HG02852 (cell line): Measurements from ENCODE around the gene GALNT2.

Experiments
- ATAC-seq: cut with Tn5 transposase; IDR thresholded peaks from one replicate; pipeline ENCODE4 v1.9.1; 2021; ENCODE audit warnings: mild to moderate bottlenecking, moderate library complexity; ENCODE audit not compliant: unreplicated experiment

GALNT2 gene

GRCh38 chr1:230308821-230309220 is 241.8 kb downstream of the GALNT2 start:
- ATAC-seq: no peak

DNA sequence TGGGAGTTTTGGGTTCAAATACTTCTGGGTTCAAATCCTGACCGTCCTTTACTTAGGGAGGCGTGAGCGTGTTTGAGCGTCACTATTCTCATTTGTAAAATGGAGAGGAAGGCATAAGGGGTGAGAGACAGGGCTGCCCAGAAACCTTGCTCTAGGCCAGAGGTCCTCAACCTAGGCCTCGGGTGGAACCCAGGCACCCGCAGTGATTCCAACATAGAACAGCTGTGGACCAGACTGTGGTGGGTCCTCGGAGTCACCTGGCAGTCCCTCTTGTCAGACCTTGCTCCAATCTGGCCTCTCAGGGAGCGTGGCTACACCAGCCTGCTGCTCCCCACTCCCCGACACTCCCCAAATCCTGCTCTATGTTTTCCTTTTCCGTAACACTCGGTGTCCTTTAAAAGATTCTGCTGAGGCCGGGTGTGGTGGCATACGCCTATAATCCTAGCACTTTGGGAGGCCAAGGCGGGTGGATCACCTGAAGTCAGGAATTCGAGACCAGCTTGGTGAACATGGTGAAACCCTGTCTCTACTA is 242.7 kb downstream of the GALNT2 start:
- no peak for ATAC-seq

- ATAC-seq: peak; percentile 67
These were observed 243.5 kb downstream of the GALNT2 start for GRCh38 chr1:230310381-230311163.

- no peak for ATAC-seq
These were observed 245.6 kb downstream of the GALNT2 start for GRCh38 chr1:230312676-230313075.

GRCh38 chr1:230313453-230314141 is 246.6 kb downstream of the GALNT2 start:
- ATAC-seq: no peak

GRCh38 chr1:230314142-230314470 is 247.1 kb downstream of the GALNT2 start:
- ATAC-seq: no peak

- ATAC-seq: no peak
These were observed 248.1 kb downstream of the GALNT2 start for GRCh38 chr1:230315099-230315498.

DNA sequence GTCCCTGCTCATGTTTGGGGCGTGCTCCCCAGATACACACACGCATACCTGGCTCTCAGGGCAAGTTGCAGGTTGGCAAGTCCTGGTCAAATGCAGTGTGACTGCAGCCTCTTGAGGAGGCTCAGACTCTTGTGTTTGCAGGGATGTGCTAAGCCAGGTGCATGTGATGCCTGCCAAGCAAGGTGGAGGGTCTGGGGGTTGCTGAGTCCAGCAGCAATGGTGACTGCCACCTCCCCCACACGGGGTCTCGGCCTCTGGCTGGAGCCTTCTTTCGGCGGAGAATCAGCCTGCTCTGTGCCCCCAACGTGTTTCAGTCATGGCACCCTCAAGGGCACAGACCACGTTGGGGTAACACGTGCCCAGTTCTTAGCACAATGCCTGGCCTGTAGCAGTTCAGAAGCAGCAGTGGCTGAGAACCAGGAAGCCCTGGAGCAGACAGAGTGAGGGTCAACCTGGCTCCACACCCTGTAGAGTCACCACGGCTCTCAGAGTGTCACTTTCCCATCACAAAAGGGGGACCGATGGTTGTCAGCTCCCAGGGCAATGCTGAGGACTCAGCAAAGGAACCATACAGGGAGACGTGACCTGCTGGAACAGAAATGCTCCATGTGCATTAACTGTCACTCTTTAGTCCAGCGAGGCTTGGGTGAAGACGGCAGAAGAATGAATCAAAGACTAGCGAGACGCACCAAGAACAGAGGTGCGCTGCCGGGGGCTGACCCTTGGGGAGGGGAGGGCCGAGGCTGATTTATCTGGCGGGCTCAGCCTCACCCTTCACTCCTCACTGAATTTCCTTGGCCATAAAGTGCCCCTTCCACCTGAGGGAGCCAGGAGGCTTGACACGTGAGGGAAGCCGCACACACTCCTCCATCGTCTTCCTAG is 250.1 kb downstream of the GALNT2 start:
- ATAC-seq: no peak

- ATAC-seq: no peak
These were observed 251.1 kb downstream of the GALNT2 start for GRCh38 chr1:230317823-230318819.

DNA sequence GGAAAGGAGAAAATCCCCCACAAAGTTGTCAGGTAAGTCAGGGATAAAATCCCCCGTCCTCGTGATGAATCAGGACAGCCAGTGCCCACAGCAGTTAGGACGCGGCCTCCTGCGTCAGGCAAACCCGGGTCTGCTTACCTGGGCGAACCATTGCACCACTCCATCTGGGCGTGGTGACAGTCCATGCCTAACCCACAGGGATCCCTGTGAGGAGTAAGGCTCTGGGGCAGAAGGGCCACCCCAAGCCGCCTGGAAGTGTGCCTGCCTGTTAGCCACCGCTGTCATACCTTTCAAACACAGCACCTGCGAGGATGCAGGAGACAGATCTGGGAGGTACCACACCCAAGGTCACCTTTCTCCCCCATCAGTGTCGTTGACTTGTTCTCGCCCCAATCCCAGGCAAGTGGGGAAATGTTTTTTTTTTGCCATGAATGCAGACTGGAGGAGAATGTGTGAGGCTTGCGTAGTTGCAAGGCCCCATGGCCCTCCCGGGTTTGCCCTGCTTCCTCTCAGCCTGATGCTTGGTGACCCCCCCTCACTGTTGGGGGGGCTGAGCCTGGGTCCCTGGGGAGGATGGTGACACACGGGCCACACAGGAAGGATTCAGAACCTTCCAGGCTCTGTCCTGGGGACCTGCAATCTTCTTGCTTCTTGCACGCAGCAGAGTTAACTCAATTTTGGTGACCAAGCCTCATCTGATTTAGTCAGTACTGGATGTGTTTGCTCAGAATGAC is 252.1 kb downstream of the GALNT2 start:
- ATAC-seq: no peak

DNA sequence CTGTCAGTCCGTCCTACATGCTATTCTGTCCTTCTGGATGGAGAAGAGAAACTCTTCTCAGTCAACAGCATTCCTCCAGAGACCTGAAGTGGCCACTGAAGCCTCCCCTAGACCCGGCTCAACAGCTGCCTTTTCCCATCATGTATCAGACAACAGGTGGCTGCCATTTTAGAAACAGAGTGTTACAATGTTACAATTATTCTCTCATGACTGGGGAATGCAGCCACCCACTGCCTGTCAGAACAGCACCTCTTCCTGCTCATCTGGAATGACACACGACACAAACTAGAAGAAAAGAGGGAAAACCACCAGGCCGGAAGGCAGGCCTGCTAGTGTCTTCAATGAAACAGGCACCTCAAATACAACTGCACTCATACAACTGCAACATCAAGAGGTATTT is 253.8 kb downstream of the GALNT2 start:
- no peak for ATAC-seq

DNA sequence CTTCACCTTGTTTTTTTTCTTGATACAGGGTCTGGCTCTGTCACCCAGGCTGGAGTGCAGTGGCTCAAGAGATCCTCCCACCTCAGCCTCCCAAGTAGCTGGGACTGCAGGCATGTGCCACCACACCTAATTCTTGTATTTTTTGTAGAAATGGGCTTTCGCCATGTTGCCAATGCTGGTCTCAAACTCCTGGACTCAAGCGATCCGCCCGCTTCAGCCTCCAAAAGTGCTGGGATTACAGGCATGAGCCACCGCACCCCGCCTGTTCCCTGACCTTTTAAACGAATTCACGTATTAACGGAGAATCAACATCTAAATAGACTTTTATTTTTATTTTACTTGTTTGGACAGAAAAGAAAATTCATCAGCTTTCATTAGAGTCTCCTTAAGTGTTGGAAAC is 254.3 kb downstream of the GALNT2 start:
- ATAC-seq: no peak

DNA sequence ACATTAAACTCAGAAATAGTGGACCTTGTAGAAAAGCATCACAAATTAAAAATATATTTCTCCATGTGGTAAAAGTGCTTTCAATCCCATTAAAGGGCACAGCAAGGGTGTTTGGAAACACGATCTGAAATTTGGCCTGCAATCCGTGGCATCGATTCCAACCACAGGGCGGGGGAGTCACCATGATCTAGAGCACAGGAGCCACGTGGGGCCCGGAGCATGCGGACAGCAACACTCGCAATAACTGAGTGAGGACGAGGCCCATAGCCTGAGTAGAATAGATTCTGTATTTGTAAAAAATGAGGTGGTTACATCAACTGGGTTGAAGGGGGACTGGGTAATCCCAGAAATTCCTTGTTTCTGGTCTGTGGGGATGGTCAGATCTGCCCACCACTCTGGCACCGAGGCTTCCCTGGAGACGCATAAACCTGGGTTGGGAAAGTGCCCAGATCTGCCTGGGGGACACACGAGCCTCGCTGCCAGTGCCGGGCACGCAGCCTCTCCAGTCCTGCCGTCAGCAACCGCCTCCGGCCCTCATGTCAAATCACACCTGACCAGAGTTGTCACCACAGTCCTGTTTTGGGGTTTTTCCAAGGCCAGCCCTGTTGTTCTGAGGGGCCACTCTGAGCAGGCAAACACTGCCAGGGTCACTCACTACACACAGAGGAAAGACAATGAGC is 254.8 kb downstream of the GALNT2 start:
- no peak for ATAC-seq

DNA sequence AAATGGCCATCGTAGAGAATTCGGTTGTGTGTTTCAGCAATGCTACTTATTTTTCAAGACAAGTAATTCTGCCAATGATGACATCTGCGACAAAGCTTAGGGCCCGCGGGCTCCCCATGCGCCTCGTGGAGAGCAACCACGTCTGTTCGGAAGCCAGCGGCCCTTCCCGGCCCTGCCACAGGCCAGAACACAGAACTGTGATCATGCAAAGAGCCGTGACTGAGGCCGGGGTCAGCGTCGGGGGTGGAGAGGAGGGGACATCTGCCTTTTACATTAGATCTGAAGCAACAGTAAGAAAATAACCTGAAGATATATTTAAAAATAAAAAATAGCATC is 255.4 kb downstream of the GALNT2 start:
- ATAC-seq: no peak

DNA sequence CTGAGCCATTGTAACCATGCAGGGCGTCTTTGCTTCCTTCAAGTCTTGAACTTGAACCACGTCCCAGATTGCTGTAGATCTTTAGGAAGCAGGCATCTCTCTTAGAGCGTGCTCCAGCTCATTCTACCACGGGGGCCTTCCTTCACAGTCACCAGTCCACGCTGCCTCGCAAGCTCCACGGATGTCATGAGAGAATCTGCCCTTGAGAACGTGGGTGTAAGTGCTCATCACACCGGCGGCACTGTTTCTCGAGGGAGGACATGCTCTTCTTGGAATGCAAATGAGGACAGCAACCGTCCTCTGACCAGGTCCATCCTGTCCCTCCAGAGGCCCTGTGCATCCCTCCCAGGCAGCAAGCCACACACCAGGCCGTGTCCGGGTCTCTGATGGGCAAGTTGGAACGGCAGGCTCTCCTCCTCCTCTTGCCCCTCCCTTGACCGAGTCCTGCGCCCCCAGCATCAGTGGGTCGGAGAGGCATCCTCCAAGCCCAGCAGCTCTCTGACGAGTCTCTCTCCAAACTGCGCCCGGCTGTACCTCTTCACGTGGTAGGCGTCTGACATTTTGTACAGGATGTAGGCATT is 256.0 kb downstream of the GALNT2 start:
- ATAC-seq: no peak

DNA sequence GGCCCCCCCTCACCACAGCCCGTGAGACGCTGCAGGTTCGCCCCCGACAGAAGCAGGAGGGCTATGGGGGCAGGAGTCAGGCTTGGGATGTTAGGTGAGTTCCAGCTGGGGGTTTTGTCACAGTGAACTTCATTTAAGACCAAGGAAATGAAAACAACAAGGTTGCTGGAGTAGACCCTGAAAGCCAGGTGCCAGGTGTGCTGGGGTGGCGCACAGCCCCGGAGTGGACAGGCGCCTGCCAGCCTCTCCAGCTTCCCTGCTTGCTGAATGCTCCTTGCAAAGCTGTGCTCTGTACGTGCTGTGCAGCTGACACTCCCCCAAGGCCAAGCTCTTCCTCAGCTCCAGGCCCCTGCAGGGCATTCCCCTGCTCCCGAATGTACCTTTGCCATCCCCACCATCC is 256.6 kb downstream of the GALNT2 start:
- no peak for ATAC-seq

DNA sequence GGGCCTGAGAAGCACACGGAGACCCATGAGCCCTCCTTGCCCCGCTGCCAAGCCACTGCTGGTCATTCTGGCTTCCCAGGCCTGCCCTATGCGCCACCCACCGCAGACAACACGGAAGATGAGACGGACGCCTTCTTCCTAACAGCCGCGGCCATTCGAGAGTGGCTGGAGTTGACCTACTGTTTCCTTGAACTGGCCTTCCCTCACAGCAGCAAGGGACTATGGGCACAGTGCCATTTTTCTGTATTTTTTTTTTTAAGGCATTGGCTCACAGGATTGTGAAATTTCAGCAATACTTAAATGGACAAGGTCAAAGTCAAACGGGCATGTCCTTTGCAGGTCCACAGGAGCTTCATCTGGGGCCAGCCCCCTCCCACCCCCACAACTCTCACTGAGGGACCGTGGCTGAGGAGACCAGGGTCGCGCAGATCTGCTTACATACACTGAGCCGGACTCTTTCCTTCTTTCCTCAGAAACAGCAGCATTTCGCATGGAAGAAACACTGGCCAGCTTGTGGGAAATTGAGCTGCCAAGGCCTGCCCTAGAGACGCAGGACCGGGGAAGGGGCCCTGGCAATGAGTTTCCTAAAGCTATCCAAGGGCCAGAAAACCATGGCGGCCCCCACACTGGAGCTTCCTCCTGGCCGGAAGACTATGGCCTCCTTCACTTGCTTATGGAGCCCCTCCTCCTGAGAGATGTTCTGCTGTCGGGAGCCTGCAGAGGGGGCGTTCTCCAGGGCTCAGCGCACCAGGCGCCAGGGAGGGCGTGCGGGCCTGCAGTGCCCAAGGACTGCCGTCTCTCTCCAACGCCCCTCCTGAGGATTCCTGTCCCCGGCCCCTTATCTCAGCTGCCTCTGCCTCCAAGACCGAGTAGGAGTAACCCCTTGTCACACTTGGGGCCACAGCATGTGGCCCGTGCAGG is 260.2 kb downstream of the GALNT2 start:
- no peak for ATAC-seq

DNA sequence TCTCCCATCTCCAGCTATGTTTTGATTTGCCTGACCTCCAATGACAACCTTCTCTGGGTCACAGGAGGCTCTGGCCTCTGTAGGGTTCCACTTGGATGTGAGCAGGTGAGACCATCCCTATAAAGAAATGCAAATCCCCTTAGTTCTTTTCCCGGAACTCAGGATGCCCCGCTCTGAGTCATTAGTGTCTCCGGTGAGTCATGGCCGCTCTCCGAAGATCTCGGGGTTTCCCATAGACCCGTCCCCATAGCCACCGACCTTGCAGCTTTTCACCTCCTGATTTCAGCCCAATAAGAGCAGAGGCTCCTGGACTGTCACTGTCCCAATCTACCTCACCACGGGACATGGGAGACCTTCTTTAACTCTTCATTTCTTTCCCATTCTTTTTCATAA is 260.9 kb downstream of the GALNT2 start:
- ATAC-seq: no peak
